ENCODE data around the gene RNF151.
A peak's percentile ranks its signal among the peaks of the same experiment; 100 is the strongest.

The RNF151 gene

DNA sequence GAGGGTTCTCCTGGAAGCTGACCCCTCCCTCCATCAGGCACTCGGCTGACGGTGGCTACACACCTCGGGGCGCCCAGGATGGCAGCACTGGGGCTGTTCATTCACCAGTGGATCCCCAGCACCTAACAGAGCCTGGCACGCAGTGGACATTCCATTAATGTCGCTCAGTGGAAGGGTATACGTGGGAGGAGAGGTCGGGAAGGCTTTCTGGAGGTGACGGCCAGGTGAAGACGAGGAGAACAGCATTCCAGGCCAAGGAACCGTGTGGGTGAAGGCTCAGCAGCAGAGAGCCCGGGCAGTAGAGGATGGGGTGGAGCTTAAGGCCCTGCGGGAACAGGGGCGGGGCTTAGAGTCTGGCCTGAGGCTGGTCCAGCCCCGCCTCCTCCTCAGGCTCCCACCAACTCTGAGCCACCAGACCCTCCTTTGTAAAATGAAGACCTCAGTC, 45.9 kb upstream of the RNF151 start:
- peak; percentile 29 for DNase-seq (ENCODE audit: low read depth)
- TF ChIP-seq CTCF (IDR thresholded peaks at IDR 0.05; ENCODE audit: insufficient read depth, low read depth, low read length, missing control alignments), result no peak
- no peak overlapping the region for H3K4me3 ChIP-seq (ENCODE audit: low read depth, low read length)

DNA sequence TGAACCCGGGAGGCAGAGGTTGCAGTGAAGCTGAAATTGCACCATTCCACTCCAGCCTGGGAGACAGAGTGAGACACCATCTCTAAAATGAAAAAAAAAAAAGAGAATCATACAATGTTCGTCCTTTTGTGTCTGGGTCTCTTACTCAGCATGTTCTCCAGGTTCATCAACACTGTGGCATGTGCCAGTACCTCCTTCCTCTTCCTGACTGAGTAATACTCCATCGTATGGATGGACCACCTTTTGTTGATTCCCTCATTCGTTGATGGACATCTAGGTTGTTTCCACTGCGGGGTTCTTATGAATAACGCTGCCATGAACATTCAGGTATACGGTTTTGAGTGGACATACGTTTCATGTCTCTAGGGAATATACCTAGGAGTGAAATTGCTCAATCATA, 44.3 kb upstream of the RNF151 start:
- no peak for DNase-seq (ENCODE audit: low read depth)
- TF ChIP-seq CTCF (IDR thresholded peaks at IDR 0.05; ENCODE audit: insufficient read depth, low read depth, low read length, missing control alignments), result no peak

DNA sequence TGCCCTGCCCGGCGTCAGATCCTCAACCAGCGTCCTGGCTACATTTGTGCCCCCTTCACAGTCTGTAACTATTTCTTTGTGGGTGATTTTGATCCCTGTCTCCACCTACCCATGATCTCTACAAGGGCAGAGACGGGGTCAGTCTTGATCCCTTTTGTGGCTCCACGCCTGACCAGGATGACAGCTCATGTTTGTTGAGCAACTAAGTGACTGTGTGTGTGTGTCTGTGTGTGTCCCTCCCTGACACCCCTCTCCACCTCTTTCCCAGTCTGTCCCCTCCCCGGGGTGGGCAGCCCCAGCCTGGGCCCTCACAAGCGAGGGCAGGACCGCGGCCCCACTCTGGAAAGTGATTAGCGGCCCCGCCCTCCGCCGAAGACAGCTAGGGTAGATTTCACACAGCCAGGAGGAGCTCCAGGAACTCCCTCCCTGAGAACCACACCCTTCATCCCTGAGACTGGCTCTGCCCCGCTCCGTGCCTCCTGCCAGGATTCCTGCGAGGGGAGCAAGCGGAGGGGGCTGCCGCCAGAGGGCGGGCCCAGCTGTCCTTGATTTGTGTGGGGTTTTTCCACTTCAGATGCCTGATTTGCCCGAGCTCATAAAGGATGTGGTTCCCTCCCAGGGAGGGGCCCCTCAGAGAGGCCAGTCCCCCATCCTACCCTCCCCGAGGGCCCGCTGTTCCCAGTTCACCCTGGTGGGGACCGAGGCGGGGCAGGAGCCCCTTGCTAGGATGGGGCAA, 43.2 kb upstream of the RNF151 start:
- H3K4me3 ChIP-seq (ENCODE audit: low read depth, low read length), result no peak overlapping the region
- no peak for TF ChIP-seq CTCF (IDR thresholded peaks at IDR 0.05; ENCODE audit: insufficient read depth, low read depth, low read length, missing control alignments)
- no peak for DNase-seq (ENCODE audit: low read depth)

More for the DNA sequence above, 44.3 kb upstream of the RNF151 start:
- no peak overlapping the region for H3K4me3 ChIP-seq (ENCODE audit: low read depth, low read length)

DNA sequence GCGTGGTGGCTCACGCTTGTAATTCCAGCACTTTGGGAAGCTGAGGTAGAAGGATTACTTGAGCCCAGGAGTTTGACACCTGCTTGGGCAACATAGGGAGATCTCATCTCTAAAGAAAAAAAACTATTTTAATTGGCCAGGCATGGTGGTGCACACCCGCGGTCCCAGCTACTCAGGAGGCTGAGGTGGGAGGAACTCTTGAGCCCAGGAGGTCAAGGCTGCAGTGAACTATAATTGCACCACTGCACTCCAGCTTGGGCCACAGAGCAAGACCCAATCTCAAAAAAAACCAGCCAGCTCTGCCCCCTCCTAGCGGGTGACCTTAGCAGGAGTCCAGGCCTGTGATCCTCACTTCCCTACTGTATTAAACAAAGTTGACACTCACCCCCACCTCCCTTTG, 42.6 kb upstream of the RNF151 start:
- TF ChIP-seq CTCF (IDR thresholded peaks at IDR 0.05; ENCODE audit: insufficient read depth, low read depth, low read length, missing control alignments), result no peak
- no peak for DNase-seq (ENCODE audit: low read depth)

GRCh38 chr16:1926271-1926670, 40.4 kb upstream of the RNF151 start:
- H3K4me3 ChIP-seq (ENCODE audit: low read depth, low read length), result no peak overlapping the region
- TF ChIP-seq CTCF (IDR thresholded peaks at IDR 0.05; ENCODE audit: insufficient read depth, low read depth, low read length, missing control alignments), result no peak
- DNase-seq (ENCODE audit: low read depth), result no peak

More for the DNA sequence above, 42.6 kb upstream of the RNF151 start:
- no peak overlapping the region for H3K4me3 ChIP-seq (ENCODE audit: low read depth, low read length)

- no peak for DNase-seq (ENCODE audit: low read depth)
- H3K4me3 ChIP-seq (ENCODE audit: low read depth, low read length), result peak overlapping the region; percentile 39
- TF ChIP-seq CTCF (IDR thresholded peaks at IDR 0.05; ENCODE audit: insufficient read depth, low read depth, low read length, missing control alignments), result no peak
Observed at GRCh38 chr16:1929105-1929504, 37.6 kb upstream of the RNF151 start.

All from GM12865 (cell line).